PC-3 (cell line): ENCODE measurements around the gene MAF.

Experiments
- CTCF ChIP-seq: fragments of 300-600 bp; sonication (generic); conservative IDR thresholded peaks from 2 replicates; pipeline ENCODE4 v1.5.1; 2017; ENCODE audit warnings: antibody characterized with exemption, low read depth, mild to moderate bottlenecking, low read length
- EZH2 ChIP-seq: fragments of 300-600 bp; sonication (generic); IDR thresholded peaks from one replicate; pipeline ENCODE4 v1.6.1; 2017; ENCODE audit warnings: antibody characterized with exemption, mild to moderate bottlenecking, low read length; ENCODE audit not compliant: unreplicated experiment

GRCh38 chr16:79638386-79638785, 37.8 kb upstream of the MAF start:
- TF ChIP-seq CTCF (no peak), EZH2 (no peak)
